HG02938 (cell line): ENCODE data around the gene CABLES1.
"Not testable (repeated sequence)": the region's sequence is repeated elsewhere in the genome, so short reads cannot be mapped to it uniquely, and the experiment has no call there.

Source experiments
- ATAC-seq: cut with Tn5 transposase; IDR thresholded peaks from one replicate; pipeline ENCODE4 v1.9.1; 2021; ENCODE audit warnings: mild to moderate bottlenecking, moderate library complexity; ENCODE audit not compliant: unreplicated experiment

CABLES1 gene

DNA sequence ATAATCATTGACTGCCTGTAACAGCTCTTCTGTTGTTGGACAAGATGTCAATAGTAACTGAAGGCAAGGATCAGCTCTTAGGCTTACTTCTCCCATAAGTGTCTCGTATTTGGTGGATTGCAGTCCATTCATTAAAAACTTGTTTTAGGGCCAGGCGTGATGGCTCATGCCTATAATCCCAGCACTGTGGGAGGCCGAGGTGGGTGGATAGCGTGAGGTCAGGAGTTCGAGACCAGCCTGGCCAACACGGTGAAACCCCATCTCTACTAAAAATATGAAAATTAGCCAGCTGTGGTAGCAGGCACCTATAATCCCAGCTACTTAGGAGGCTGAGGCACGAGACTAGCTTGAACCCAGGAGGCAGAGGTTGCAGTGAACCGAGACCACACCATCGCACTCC, 26.1 kb upstream of the CABLES1 start:
- not testable (repeated sequence) for ATAC-seq

DNA sequence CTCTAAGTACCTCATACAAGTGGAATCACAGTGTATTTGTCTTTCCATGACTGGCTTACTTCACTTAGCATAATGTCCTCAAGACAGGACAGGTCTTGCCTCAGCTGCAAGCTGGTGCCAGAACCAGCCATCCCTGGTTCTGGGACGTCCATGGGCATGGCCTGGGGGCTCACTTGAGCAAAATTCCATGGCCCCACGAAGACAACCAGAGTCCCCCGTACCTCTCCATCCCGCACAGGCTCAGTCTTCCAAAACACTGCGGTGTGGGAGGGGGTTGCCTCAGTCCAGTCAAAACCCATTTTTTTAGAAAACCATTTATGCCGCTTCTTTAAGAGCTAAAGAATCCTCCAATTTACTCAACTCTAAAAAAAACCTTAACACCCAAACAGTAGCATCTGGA, 21.7 kb upstream of the CABLES1 start:
- ATAC-seq: no peak

DNA sequence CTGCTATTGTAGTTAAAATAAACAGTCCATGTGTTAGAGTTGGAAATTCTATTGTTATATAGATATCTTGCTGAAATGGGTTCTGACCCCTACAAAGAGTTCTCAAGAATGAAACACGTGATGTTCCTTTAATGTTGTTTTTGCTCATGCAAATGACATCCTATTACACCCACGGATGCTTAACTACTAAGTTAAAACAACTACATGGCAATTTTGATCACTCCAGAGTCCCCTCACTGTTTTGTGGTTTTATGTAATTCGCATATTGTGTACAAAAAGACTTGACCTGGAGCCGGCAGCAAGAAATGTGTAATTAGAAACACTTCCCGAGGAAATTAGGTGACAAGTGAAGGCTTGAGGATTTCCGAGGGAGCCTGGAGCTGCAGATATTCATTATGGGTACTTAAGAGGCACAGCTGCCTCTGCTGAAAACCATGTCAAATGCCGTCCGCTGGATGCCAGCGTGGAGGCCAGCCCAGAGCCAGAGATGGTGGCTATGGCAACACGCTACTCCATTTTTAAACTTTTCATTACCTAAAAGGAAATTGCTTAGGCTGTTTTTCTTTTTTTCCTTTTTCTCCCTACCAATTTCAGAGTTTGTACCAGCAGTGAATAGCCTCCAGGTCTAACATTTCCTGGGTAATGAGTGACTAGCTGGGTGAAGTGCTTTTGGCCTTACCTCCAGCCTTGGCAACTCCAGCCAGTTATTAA, 21.0 kb upstream of the CABLES1 start:
- ATAC-seq: no peak

DNA sequence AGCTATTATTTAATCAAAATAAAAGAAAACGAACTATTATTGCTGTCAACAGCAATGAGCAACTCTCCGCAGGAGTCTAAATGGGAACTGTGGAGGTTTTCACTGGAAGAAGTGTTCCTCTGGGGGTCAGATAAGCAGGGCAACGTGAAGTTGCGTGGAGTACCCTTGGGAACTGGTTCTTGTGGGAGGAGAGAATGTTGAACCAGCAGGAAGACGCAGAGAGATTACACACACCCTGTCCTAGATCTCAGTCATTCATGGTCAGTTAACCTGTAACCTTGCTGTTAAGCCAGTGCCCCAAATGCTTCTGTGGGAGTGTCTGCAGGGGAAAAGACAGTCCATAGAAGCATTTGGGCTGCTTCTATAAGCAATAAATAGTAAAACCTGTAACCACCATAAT, 20.4 kb upstream of the CABLES1 start:
- no peak for ATAC-seq

DNA sequence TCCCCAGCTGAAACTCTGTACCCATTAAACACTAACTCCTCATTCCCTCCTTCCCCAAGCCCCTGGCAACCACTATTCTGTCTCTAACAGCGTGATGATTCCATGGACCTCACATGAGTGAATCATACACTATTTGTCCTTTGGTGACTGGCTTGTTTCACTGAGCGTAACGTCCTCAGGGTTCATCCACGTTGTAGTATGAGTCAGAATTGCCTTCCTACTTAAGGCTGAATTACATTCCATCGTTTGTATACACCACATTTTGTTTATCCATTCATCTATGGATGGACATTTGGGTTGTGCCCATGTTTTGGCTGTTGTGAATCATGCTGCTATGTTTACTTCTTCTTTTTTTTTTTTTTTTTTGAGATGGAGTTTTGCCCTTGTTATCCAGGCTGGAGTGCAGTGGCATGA, 19.6 kb upstream of the CABLES1 start:
- ATAC-seq: no peak

DNA sequence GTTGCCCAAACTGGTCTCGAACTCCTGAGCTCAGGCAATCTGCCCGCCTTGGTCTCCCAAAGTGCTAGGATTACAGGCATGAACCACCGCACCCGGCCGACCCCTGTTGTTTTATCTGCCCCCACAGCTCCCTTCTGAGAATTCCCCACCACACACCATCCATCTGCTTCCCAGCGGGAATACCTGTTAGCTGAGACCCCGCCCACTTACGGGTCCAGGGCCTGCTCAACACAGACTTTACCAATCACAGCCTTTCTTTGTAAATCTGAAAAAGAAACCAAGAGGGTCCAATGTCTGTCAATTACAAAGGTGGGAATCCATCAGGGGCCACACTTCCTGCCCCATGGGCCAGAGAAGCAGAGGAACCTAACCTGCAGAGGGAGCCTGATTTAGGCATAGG, 14.2 kb upstream of the CABLES1 start:
- ATAC-seq: no peak

DNA sequence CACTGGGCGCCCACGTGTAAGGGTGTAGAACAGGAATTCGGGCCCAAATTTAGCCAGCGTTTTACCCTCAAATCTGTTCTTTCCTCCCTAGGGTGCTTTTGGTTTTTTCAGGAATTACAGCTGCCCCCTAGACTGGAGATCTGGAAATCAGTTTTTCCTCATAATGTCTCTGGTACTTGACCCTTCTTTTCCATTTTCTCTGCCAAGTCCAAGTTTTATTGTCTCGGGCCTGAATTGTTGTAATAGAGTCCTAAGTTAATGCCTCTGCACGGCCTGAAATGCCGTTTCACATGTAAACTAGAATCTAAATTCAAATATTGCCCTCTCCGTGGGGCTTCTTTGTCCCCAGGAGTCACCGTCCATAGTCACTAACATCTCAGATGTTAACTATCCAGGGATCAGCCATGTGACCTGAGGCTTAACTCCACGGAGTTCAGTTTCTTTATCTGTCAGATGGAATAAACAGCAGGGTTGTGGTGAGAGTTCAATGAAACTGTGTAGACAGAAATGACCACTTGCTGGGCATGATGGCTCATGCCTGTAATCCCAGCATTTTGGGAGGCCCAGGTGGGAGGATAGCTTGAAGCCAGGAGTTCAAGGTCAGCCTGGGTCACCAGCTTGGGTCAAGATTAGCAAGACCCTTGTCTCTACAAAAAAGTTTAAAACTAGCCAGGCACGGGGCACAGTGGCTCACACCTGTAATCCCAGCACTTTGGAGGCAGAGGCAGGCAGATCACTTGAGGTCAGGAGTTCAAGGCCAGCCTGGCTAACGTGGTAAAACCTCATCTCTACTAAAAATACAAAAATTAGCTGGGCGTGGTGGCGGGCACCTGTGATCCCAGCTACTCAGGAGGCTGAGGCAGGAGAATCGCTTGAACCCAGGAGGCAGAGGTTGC, 12.7 kb upstream of the CABLES1 start:
- ATAC-seq: no peak

DNA sequence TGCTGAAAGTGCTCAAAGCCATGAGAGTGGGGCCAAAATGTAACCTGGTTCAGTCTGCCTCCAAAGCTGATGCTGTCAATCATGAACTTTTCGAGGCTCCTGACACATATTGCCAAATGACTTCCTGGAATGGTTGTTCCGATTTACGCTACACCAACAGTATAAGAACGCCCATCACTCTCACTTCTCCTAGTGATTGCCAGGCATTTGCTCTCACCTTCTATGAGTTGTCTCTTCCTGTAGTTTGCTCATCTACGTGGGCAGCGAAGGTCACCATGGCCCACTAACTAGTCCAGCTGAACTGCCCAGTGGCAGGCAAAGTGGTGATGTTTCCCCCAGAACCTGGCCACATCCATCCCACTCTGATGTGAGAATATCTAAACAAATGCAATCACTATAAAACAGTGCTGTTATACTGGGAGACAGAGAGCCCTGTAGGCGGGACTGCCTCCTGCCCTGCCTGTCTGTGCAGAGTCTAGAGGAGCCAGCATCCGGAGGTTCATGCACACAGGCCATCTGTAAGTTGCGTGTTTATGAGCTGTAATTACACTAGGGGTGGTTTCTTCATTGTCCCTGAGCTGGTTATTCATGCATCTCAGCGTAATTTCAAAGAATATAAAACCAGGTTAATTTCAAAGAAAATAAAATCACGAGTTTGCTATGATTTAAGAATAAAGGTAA, 8.8 kb upstream of the CABLES1 start:
- ATAC-seq: no peak

DNA sequence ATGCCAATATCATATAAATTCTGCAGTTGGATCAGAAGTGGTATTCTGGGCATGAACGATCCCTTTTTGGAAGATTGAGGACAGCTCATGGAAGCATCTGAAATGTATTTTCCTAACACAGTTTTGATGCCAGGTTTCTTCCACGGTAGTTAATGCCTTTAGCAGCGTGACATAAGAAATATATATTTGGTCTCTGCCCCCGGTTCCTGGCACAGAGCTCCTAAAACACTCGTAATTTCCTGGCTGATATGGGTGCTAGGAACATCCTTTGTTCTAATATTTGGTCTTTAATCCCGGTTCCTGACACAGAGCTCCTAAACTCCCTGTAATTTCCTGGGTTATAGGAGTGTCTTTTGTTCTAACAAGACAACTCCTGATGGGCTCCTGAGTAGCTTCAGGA, 8.2 kb upstream of the CABLES1 start:
- no peak for ATAC-seq

DNA sequence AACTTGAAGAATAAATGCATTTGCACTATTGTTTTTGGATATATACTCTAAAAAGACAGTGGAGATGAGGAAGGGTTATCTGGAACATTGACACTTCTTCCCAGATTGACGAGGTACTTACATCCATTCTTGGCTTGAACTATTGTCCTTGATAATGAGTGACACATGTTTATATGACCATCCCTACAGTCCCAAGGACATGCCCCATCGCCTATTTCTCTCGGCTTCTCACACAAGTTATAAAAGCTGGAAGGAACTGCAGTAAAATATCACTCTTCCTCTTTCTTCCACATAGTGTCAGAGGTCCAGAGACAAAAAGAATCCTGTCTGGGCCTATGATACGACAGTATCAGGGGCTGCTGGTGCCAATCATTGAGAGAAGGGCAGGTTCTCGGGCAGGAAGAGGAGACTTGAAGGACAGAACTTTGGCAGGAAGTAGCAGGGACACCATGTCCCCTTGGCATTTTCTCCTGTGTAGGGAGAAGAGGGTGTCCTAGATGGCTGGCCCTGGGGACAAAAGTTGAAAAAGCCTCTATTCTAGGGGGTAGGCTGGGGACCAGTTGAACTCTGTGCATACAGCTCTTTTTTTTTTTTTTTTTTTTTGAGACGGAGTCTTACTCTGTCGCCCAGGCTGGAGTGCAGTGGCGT, 5.8 kb upstream of the CABLES1 start:
- ATAC-seq: no peak

DNA sequence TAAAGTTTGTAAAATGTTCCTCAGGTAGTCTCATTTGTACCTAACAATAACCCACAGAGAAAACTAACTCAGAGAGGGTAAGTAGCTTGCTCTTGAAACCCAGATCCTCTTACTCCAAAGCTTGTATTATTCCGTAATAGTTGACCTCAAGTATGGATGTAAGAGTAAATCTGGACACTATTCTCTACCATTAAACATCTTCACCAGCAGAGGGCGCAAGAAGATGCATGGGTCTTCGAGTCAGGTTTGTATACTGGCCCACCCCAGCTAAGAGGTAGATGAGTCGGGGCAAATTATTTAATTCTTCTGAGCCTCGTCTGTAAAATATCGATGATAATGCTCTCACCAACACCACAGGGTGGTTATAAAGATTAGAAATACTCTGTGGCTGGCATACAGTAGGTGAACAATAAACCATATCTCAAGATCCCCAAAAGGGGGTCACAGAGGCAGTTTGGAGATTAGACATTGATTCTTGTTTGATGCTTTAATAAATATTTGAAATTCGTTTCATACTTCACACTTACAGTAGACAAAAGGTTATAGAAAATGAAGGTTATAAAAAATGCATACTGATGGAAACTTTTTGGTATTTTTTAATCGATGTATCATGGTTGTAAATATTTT, 3.5 kb upstream of the CABLES1 start:
- ATAC-seq: no peak

DNA sequence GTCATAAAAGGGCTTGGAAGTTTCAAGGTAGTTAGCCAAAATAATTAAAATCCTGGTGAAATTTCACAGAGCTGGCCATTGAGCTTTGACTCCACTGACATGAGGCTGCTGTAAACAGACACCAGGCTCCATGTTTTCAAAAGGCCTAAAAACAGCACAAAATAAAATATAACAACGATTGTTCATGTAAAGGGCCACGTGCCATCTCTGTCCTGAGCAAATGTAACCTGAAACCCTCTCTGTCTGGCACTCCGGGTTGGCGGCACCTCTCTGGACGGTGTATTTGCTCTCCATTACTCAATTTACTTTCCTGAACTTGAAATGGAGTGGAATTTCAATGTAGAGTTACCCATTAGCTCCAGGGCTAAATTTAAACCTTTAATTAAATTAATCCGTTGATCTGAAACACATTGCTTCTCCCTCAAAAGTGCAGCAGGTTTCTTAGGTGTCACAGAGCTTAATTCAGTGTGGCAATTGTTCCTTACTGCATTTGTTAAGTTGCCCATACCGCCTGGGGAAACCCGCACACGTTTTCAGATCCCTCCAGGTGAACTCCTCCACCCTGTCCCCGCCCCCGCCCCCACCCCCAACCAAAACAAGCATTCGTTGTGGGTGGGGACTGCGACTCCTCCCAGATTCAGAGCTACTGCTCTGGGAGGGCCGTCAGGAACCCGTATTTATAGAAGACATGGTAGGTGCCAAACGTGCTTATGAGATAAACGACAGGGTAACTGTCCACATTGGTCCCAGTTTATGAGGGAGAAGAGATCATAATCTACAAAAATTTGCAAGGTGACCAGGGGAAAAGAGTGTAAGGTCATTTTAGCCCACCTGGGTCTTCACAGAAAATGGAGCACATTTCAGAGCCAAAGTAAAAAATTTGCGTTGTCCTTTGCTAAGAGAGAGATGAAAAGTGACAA, 1.2 kb upstream of the CABLES1 start:
- no peak for ATAC-seq

DNA sequence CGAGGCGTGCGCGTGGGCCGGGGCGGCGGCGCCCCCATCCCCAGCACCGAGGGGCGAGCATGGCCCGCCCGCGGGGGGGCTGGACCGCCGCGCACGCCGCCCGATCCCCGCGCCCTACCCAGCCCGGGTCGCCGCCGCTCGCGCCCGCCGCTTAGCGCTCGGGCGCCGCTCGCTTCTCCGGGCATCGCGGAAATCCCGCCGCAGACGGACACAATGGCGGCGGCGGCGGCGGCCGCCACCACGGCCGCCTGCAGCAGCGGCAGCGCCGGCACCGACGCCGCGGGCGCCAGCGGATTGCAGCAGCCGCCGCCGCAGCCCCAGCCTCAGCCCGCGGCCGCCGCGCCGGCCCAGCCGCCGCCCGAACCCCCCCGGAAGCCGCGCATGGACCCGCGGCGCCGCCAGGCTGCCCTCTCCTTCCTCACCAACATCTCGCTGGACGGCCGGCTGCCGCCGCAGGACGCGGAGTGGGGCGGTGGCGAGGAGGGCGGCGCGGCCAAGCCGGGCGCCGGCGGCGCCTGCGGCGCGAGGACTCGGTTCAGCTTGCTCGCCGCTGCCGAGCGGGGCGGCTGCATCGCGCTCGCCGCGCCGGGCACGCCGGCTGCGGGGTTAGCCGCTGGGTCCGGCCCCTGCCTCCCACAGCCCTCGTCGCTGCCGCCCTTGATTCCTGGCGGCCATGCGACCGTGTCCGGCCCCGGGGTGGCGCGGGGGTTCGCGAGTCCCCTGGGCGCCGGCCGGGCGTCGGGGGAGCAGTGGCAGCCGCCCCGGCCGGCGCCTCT, 453 bp downstream of the CABLES1 start:
- ATAC-seq: no peak

DNA sequence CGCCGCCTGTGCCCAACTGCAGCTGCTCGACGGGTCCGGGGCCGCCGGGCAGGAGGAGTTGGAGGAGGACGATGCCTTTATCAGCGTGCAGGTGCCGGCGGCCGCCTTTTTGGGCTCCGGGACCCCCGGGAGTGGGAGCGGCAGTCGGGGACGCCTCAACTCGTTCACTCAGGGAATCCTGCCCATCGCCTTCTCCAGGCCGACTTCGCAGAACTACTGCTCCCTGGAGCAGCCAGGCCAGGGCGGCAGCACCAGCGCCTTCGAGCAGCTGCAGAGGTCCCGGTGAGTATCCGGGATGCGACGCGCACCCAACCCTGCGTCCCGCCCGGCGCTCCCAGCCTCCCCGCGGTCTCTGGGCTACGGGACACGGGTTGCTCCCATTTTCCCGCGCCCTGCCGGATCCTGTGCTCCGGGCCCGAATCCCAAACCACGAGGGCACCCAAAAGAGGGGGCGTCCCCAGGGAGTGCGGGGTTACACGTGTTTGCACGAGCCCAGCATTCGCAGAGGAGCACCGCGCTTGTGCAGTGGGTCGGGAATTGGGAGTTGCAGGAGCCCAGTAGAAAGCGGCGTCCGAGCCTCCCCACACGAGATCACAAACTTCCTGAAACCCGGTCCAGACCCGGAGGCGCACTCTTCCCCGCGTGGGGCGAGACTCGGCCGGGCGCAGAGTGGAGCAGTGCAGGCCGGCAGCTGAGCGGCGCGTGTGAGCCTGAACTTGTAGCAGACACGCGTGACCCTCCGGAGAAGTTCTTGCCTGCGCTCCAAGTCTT, 1.2 kb downstream of the CABLES1 start:
- ATAC-seq: no peak

DNA sequence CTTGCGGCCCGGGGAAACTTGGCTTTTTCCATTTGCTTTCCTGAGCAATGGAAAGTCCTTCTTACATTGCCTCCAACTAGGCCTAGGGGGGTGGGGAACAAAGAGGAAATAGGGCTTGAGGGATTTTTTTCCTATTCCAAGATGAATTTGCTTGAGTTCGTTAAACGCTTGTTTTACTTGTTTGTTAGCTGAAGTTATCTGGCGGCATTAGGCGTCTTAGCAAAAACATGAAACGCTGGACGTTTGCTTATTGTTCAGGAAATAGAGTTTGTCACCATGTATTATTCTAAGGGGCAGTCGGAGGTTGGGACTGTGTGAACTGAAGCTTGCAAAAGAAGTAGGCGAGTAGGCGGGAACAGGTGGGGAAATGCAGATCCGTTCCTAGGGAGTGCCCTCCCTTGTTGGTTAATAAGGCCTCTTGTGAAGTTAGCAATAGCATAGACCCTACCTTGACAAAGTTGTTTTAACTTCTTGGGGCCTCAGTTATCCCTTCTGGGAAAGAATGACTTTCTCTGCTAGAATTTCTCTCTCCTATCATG, 1.9 kb downstream of the CABLES1 start:
- ATAC-seq: no peak

DNA sequence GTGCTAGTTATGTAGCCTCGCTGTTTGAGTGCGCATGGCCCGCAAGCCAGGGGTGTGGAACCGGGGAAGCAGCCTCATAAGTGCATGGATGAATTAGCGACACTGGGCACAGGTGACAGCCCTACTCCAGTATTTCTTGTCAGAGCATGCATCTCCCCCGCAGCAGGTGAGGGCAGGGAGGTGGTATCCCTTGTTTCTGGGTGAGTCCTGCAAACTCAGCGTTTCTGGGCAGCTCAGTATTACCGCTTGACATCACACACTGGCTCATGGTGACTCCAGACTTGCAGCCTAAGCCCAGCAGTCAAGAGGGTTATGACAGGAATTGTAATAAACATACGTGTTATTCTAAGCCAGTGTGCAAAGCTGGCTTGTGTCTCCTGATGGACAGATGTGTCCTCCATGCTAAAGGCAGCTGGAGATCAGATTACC, 2.5 kb downstream of the CABLES1 start:
- no peak for ATAC-seq

DNA sequence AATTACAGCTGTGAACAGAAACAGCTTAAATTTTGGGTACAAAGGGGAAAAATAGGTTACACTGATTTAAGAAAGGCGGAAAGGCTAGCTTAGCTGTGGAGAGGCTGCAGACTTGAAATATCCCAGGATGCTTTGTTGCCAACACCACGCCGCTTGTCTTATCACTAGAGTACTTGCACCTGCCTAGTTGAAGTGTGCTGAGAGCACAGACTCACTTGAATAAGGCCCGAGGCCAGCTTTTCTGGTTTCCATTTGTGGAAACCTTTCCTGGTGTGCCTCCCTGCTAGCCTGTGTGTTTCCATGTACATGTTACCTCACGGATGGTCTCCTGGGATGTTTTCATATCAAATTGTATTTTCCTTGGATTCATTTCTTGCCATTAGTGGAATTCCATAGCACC, 3.2 kb downstream of the CABLES1 start:
- ATAC-seq: no peak
